ENCODE measurements around the gene MYBPC2.

Gene MYBPC2

GRCh38 chr19:50485284-50485955 is 52.7 kb downstream of the MYBPC2 start:
- no peaks in the 10 kb centered on the region; the same call in 1 of the 2 replicates for H3K4me1 ChIP-seq (ENCODE audit: insufficient read depth, low read length)
- WGBS: 93% methylated on average over 10 of the region's 10 CpGs
- no peak overlapping the region for H3K27ac ChIP-seq (ENCODE audit: low read depth, low read length)
- H3K4me3 ChIP-seq (ENCODE audit: low read length): no peak overlapping the region
- H3K9ac ChIP-seq (ENCODE audit: low read depth, low read length): no peak overlapping the region
- peaks cover 9% of the 10 kb centered on the region; the same call in 1 of the 2 replicates for H3K27me3 ChIP-seq (ENCODE audit: insufficient read depth, low read length)
- H3K9me3 ChIP-seq (ENCODE audit: insufficient read depth, low read depth, low read length): peaks cover 25% of the 10 kb centered on the region
- peaks cover 22% of the 10 kb centered on the region for H3K36me3 ChIP-seq (ENCODE audit: insufficient read depth, low read length)

DNA sequence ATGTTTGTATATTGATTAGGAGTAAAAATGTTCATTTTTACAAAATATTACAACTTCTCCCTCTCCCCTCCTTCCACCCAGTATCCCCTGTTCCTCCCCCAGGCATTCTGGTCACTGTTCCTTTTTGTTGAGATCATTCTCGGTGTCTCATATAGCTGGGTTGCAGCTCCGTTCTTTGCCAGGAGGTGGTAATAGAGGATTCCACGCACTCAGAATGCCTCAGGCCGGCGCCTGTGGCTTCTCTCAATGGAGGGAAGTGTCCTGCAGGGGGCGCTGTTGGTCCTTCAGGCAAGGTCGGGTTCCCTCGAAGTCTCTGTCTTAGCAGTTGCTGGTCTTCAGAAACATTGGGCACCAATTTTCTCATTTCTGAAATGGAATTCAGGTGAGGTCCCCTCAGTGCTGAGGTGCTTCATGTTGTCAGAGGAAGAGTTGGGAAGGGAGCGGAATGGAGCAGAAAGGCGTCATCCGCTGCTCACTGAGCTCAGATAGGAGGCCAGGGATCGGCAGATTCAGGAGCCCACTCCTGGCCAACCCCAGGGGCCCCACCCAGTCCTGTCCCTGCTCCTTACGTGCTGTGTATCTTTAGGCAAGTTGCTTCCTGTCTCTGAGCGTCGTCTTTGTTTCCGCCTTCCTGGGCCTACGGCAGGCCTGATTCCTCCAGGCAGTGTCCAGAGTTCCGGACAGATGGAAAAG is 54.3 kb downstream of the MYBPC2 start:
- 78% methylated on average over 18 of the region's 18 CpGs for WGBS
- H3K9me3 ChIP-seq (ENCODE audit: insufficient read depth, low read depth, low read length): peaks cover 31% of the 10 kb centered on the region
- peaks cover 17% of the 10 kb centered on the region for H3K27me3 ChIP-seq (ENCODE audit: insufficient read depth, low read length)
- H3K36me3 ChIP-seq (ENCODE audit: insufficient read depth, low read length): peaks cover 8% of the 10 kb centered on the region; the same call in 1 of the 2 replicates
- no peak overlapping the region for H3K9ac ChIP-seq (ENCODE audit: low read depth, low read length)
- H3K4me1 ChIP-seq (ENCODE audit: insufficient read depth, low read length): no peaks in the 10 kb centered on the region; the same call in 1 of the 2 replicates
- no peak overlapping the region for H3K27ac ChIP-seq (ENCODE audit: low read depth, low read length)
- no peak overlapping the region for H3K4me3 ChIP-seq (ENCODE audit: low read length)

DNA sequence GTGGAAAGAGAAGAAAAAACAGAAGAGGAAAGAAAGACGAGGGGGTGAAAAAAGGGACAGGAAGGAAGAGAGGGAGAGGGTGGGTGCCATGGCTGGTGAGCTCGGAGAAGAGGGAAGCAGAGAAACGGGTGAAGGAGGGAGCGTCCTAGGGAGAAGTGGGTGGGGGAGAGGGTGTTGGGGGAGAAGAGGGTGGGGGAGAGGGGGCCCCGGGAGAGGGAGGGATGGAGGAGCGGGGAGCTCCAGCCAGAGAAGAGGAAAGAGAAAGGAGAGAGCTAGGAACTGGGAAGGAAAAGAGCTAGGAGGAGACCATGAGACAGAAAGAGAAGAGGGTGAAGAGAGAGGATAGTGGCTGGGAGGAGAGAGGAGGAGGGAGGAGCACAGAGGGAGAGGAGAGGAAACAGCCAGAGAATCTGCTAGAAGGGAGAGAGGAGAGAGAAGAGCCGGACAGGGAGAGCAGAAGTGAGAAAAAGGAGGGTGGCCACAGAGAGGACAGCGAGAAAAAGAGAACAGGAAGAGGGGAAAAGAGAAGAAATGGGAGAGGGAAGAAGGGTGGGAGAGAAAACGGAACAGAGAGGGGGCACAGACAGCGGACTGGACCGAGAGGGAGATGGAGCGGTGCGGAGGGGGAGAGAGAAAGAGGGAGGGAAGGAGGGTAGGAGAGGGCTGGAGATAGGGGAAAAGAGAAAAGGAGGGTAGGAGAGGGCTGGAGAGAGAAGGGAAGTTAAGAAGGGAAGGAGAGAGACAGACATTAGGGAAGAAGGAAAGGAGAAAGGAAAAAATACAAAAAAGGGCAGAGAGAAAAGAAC is 55.9 kb downstream of the MYBPC2 start:
- Histone ChIP-seq H3K4me1 (ENCODE audit: insufficient read depth, low read length) (no peaks in the 10 kb centered on the region; the same call in 1 of the 2 replicates), H3K4me3 (ENCODE audit: low read length) (no peak overlapping the region), H3K9me3 (ENCODE audit: insufficient read depth, low read depth, low read length) (peaks cover 31% of the 10 kb centered on the region), H3K9ac (ENCODE audit: low read depth, low read length) (no peak overlapping the region), H3K27ac (ENCODE audit: low read depth, low read length) (no peak overlapping the region), H3K27me3 (ENCODE audit: insufficient read depth, low read length) (peaks cover 31% of the 10 kb centered on the region), H3K36me3 (ENCODE audit: insufficient read depth, low read length) (no peaks in the 10 kb centered on the region; the same call in 1 of the 2 replicates)
- 50% methylated on average over 13 of the region's 13 CpGs for WGBS

DNA sequence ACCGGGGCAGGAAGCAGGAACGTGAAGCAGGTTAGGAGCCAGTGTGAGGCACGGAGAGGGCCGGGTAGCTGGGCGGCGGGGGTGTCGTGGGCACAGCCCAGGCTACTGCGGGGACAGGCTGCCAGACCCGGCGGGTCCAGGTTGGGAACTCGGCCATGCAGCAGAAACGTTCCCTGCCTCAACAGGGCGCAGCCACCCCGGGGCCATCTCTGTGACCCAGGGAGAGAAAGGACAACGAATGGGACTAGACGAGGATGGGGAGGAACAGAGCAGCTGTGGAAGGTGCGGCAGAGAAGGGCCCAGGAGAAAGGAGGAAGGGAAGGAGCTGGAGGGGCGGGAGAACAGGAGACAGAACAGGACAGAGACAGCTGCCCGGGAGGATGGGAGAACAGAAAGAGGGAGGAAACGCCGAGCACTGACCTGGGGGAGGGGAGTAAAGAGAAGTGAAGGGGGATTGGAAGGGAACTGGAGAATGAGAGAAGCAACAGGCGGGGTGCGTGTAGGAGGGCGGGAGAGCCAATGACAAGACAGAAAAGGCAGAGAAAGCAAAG is 56.8 kb downstream of the MYBPC2 start:
- 0 out of 2 replicates have a peak overlapping the region, but pooled peaks have one; percentile 13 for H3K4me3 ChIP-seq (ENCODE audit: low read length)
- H3K9ac ChIP-seq (ENCODE audit: low read depth, low read length): no peak overlapping the region
- H3K36me3 ChIP-seq (ENCODE audit: insufficient read depth, low read length): no peaks in the 10 kb centered on the region
- peaks cover 31% of the 10 kb centered on the region for H3K27me3 ChIP-seq (ENCODE audit: insufficient read depth, low read length)
- no peaks in the 10 kb centered on the region; the same call in 1 of the 2 replicates for H3K4me1 ChIP-seq (ENCODE audit: insufficient read depth, low read length)
- H3K27ac ChIP-seq (ENCODE audit: low read depth, low read length): no peak overlapping the region
- H3K9me3 ChIP-seq (ENCODE audit: insufficient read depth, low read depth, low read length): peaks cover 31% of the 10 kb centered on the region
- WGBS: 53% methylated on average over 24 of the region's 24 CpGs

DNA sequence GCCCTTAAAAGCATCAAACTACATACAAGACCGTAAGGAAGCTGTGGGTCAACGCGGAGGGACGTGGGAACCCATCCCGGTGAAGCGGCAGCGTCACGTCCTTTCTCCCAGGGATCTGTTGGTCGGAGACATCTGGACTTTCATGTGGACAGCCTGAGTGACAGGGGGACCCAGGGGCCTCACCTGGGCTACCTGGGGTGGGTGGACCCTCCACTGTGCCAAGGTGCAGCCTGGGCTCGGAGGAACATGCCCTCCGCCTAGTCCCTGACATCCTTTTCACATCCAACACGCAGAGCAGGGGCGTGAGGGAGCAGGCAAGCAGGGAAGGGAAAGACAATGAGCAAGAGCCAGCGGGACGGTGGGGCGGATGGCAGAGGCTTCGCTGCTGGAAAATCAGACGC is 57.7 kb downstream of the MYBPC2 start:
- Histone ChIP-seq H3K27ac (ENCODE audit: low read depth, low read length) (no peak overlapping the region), H3K27me3 (ENCODE audit: insufficient read depth, low read length) (peaks cover 35% of the 10 kb centered on the region), H3K9me3 (ENCODE audit: insufficient read depth, low read depth, low read length) (peaks cover 23% of the 10 kb centered on the region)

GRCh38 chr19:50490991-50491472 is 58.3 kb downstream of the MYBPC2 start:
- peaks cover 35% of the 10 kb centered on the region for H3K27me3 ChIP-seq (ENCODE audit: insufficient read depth, low read length)
- no peak overlapping the region for H3K27ac ChIP-seq (ENCODE audit: low read depth, low read length)
- H3K36me3 ChIP-seq (ENCODE audit: insufficient read depth, low read length): no peaks in the 10 kb centered on the region
- H3K4me1 ChIP-seq (ENCODE audit: insufficient read depth, low read length): no peaks in the 10 kb centered on the region; the same call in 1 of the 2 replicates
- no peak overlapping the region for H3K9ac ChIP-seq (ENCODE audit: low read depth, low read length)
- 82% methylated on average over 26 of the region's 26 CpGs for WGBS
- H3K9me3 ChIP-seq (ENCODE audit: insufficient read depth, low read depth, low read length): peaks cover 17% of the 10 kb centered on the region
- H3K4me3 ChIP-seq (ENCODE audit: low read length): no peak overlapping the region

More for the DNA sequence above, 57.7 kb downstream of the MYBPC2 start:
- no peak overlapping the region for H3K9ac ChIP-seq (ENCODE audit: low read depth, low read length)
- 91% methylated on average over 16 of the region's 18 CpGs for WGBS
- no peaks in the 10 kb centered on the region; the same call in 1 of the 2 replicates for H3K4me1 ChIP-seq (ENCODE audit: insufficient read depth, low read length)
- H3K4me3 ChIP-seq (ENCODE audit: low read length): no peak overlapping the region
- H3K36me3 ChIP-seq (ENCODE audit: insufficient read depth, low read length): no peaks in the 10 kb centered on the region

DNA sequence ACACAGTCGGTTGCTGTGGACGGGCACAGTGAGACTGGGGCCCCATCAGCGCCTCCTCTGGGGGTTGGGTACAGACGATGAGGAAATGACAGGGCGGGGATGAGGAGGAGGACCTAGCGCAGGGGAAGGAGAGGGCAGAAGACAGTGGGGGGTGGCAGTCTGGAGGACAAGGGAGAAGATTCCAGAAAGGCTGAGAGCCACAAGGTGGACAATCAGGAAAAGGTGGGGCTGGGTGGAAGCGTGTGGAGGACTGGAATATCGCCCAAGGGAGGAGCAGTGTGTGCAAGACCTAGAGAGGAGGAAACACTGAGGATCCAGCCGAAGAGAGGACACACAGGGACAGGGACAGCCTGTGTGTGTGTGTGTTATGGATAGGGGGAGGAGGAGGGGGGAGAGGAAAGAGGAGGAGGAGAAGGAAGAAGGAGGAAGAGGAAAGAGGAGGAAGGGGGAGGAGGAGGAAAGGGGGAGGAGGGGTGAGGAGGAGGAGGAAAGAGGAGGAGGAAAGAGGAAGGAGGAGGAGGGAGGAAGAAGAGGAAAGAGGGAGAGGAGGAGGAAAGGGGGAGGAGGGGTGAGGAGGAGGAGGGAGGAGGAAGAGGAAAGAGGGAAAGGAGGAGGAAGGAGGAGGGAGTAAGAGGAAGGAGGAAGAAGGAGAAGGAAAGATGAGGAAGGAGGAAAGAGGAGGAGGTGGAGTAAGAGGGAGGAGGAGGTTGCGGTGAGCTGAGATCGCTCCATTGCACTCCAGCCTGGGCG is 59.8 kb downstream of the MYBPC2 start:
- Histone ChIP-seq H3K4me3 (ENCODE audit: low read length) (no peak overlapping the region), H3K27me3 (ENCODE audit: insufficient read depth, low read length) (peaks cover 44% of the 10 kb centered on the region), H3K4me1 (ENCODE audit: insufficient read depth, low read length) (no peaks in the 10 kb centered on the region; the same call in 1 of the 2 replicates), H3K9ac (ENCODE audit: low read depth, low read length) (no peak overlapping the region), H3K27ac (ENCODE audit: low read depth, low read length) (no peak overlapping the region), H3K36me3 (ENCODE audit: insufficient read depth, low read length) (no peaks in the 10 kb centered on the region), H3K9me3 (ENCODE audit: insufficient read depth, low read depth, low read length) (peaks cover 6% of the 10 kb centered on the region; the same call in 1 of the 2 replicates)
- WGBS: 42% methylated on average over 9 of the region's 12 CpGs

- Histone ChIP-seq H3K27ac (ENCODE audit: low read depth, low read length) (no peak overlapping the region), H3K9ac (ENCODE audit: low read depth, low read length) (no peak overlapping the region), H3K36me3 (ENCODE audit: insufficient read depth, low read length) (no peaks in the 10 kb centered on the region), H3K27me3 (ENCODE audit: insufficient read depth, low read length) (peaks cover 51% of the 10 kb centered on the region), H3K4me1 (ENCODE audit: insufficient read depth, low read length) (no peaks in the 10 kb centered on the region; the same call in 1 of the 2 replicates), H3K4me3 (ENCODE audit: low read length) (no peak overlapping the region), H3K9me3 (ENCODE audit: insufficient read depth, low read depth, low read length) (peaks cover 6% of the 10 kb centered on the region; the same call in 1 of the 2 replicates)
- WGBS: 69% methylated on average over 8 of the region's 8 CpGs
Observed at GRCh38 chr19:50493171-50493570, 60.5 kb downstream of the MYBPC2 start.

- H3K4me1 ChIP-seq (ENCODE audit: insufficient read depth, low read length): no peaks in the 10 kb centered on the region; the same call in 1 of the 2 replicates
- no peaks in the 10 kb centered on the region for H3K36me3 ChIP-seq (ENCODE audit: insufficient read depth, low read length)
- 58% methylated on average over 4 of the region's 7 CpGs for WGBS
- no peak overlapping the region for H3K9ac ChIP-seq (ENCODE audit: low read depth, low read length)
- peaks cover 56% of the 10 kb centered on the region for H3K27me3 ChIP-seq (ENCODE audit: insufficient read depth, low read length)
- H3K4me3 ChIP-seq (ENCODE audit: low read length): no peak overlapping the region
- H3K9me3 ChIP-seq (ENCODE audit: insufficient read depth, low read depth, low read length): peaks cover 6% of the 10 kb centered on the region; the same call in 1 of the 2 replicates
- no peak overlapping the region for H3K27ac ChIP-seq (ENCODE audit: low read depth, low read length)
Observed at GRCh38 chr19:50494186-50495019, 61.7 kb downstream of the MYBPC2 start.
